ENCODE measurements around the gene LRCH4. TPM values are rescaled to one million over a fixed set of nuclear protein-coding genes. Genes with fewer than 3 reads are reported as not detected.

Gene LRCH4
- total and polyA plus RNA-seq, 2 of the 8 experiments (the other 6 are each of a cell fraction or from before 2014, with no cell fraction given), result 15.5 to 36.6 TPM

- no peak overlapping the region for H3K27ac ChIP-seq (ENCODE audit: low read depth, low read length)
- peaks cover 0 to 17% (median 11%) of the 10 kb centered on the region in 4 experiments; a peak in 6 of 7 replicates for H3K4me1 ChIP-seq (replicated peaks in 1 of 4; ENCODE audit: control insufficient read depth in 3 of 4, insufficient read depth in 4 of 4, low read length in 3 of 4)
- H3K23me2 ChIP-seq (ENCODE audit: low read depth, low read length), result peaks cover 7% of the 10 kb centered on the region
- H3K9me3 ChIP-seq (ENCODE audit: insufficient read depth in 2 of 2, low read depth in 1 of 2, low read length in 1 of 2), result no peaks in the 10 kb centered on the region
- H4K8ac ChIP-seq (ENCODE audit: extremely low read depth, insufficient read depth, low read length), result no peak overlapping the region
- no peak overlapping the region for H4K91ac ChIP-seq (replicated peaks; ENCODE audit: insufficient read length, low read length)
- H3K14ac ChIP-seq (ENCODE audit: insufficient read length), result no peak overlapping the region
- CTCF ChIA-PET (ENCODE audit: partially characterized antibody), result interaction anchor here (1.3 to 3.8 kb wide), 4 partner anchors 10 to 107 kb away, joined by 5 to 16 read pairs (median 8); partner anchors contain the start of genes FBXO24 and LRCH4
- H3K4ac ChIP-seq (replicated peaks; ENCODE audit: insufficient read length, low read depth, low read length), result no peak overlapping the region
- H2AFZ ChIP-seq (ENCODE audit: low read length), result no peak overlapping the region
- H3K79me1 ChIP-seq (ENCODE audit: low read depth, low read length), result peaks cover 7% of the 10 kb centered on the region
- FAIRE-seq, result no peak
- 90% methylated on average over 12 of the region's 13 CpGs; no CpG with 5 or more reads in 1 of the 2 experiments for WGBS, 2 experiments (ENCODE audit: extremely low coverage in 1 of 2, insufficient coverage in 1 of 2, insufficient read length in 1 of 2, insufficient replicate concordance in 2 of 2, low coverage in 1 of 2, low lambda C conversion rate in 2 of 2, missing lambda C conversion rate in 1 of 2)
- no peak overlapping the region for H3K4me3 ChIP-seq (ENCODE audit: extremely low read depth in 1 of 4, insufficient read depth in 2 of 4, low read depth in 3 of 4, low read length in 4 of 4)
- DNase-seq (ENCODE audit: low read depth in 1 of 2, low spot score in 2 of 2), result peak in 1 of 2 experiments; percentile 27
- TF ChIP-seq JUND (IDR thresholded peaks at IDR 0.05; ENCODE audit: low read length) (no peak), NANOG (IDR thresholded peaks at IDR 0.05; ENCODE audit: insufficient read depth, low read depth, low read length, poor library complexity, severe bottlenecking) (no peak), YY1 (IDR thresholded peaks at IDR 0.05; ENCODE audit: low read depth, low read length) (no peak)
- H3K23ac ChIP-seq (ENCODE audit: insufficient read length), result no peak overlapping the region
- POLR2A ChIA-PET (ENCODE audit: partially characterized antibody), result interaction anchor here (1.0 to 2.6 kb wide), 5 partner anchors 9 to 103 kb away, joined by 3 to 10 read pairs (median 4); partner anchors contain the start of genes FBXO24 and LRCH4
- no peak overlapping the region for H3K18ac ChIP-seq (ENCODE audit: extremely low read depth, low read length)
- no peak overlapping the region for H3K4me2 ChIP-seq (ENCODE audit: insufficient read depth in 1 of 2, low read depth in 2 of 2, low read length in 2 of 2)
- H2BK15ac ChIP-seq (ENCODE audit: low read length), result no peak overlapping the region
- H3K79me2 ChIP-seq (ENCODE audit: control insufficient read depth in 1 of 2, insufficient read depth in 2 of 2, low read length in 2 of 2), result no peaks in the 10 kb centered on the region
- H2BK20ac ChIP-seq (ENCODE audit: low read length), result no peak overlapping the region
- no peak overlapping the region for H4K5ac ChIP-seq (ENCODE audit: insufficient read length, low read depth, low read length)
- H2BK120ac ChIP-seq (replicated peaks; ENCODE audit: low read depth, low read length), result no peak overlapping the region
- peaks cover 0 to 2% (median 0%) of the 10 kb centered on the region in 4 experiments; a peak in 1 of 7 replicates for H3K27me3 ChIP-seq (replicated peaks in 1 of 4; ENCODE audit: control insufficient read depth in 3 of 4, extremely low read depth in 1 of 4, insufficient read depth in 3 of 4, low read length in 3 of 4)
- H3K9ac ChIP-seq (replicated peaks in 1 of 4; ENCODE audit: extremely low read depth in 1 of 4, low read depth in 3 of 4, low read length in 3 of 4), result no peak overlapping the region
- no peak overlapping the region for H3K56ac ChIP-seq (replicated peaks; ENCODE audit: insufficient read length, low read depth, low read length)
- H2BK5ac ChIP-seq (ENCODE audit: low read depth, low read length), result no peak overlapping the region
- no peak overlapping the region for H2AK5ac ChIP-seq (ENCODE audit: low read depth, low read length)
- H2BK12ac ChIP-seq (ENCODE audit: low read depth, low read length), result no peak overlapping the region
- peaks cover 8 to 35% (median 30%) of the 10 kb centered on the region in 4 experiments for H3K36me3 ChIP-seq (ENCODE audit: control insufficient read depth in 2 of 4, insufficient read depth in 4 of 4, low read length in 3 of 4)
- H4K20me1 ChIP-seq (replicated peaks in 1 of 2; ENCODE audit: control insufficient read depth in 1 of 2, insufficient read depth in 2 of 2, low read length in 2 of 2), result peaks cover 0 to 17% of the 10 kb centered on the region in 2 experiments
Measured at GRCh38 chr7:100576384-100576993, 9.4 kb downstream of the LRCH4 start.

Measured in H1 (cell line).